Panc1 (cell line): ENCODE measurements around the gene PHF19. TPM values are rescaled to one million over a fixed set of nuclear protein-coding genes. Genes with fewer than 3 reads are reported as not detected.

Experiments
- ATAC-seq: fragments of 200-7000 bp; cut with Tn5 transposase; 2 replicates; pipeline ENCODE4 v1.9.1; 2020; ENCODE audit warnings: mild to moderate bottlenecking, moderate library complexity
- BruUV-seq: library from RNA; stranded (reverse); fragments of 400-500 nt; replicated peaks from 2 replicates; lab custom pipeline; 2021; lab: Mats Ljungman, UMichigan
- CTCF ChIA-PET: fragments of 300-600 bp; sonication (Branson Sonifier 250); formaldehyde crosslinking; loops from one replicate; lab custom pipeline; 2022; ENCODE audit warnings: antibody characterized with exemption; lab: Charles Lee
- POLR2A ChIA-PET: fragments of 300-600 bp; sonication (Branson Sonifier 250); formaldehyde crosslinking; loops from one replicate; lab custom pipeline; 2022; ENCODE audit warnings: antibody characterized with exemption; lab: Charles Lee
- DNase-seq: peaks from one replicate; pipeline ENCODE4 v3.0.0-alpha.2; 2010; ENCODE audit warnings: low read depth, low spot score
- H3K27ac ChIP-seq: 2 replicates; pipeline ENCODE4 v1.5.1; 2011; ENCODE audit warnings: mild to moderate bottlenecking, low read length, inconsistent platforms
- H3K27me3 ChIP-seq: fragments of 200-500 bp; sonication (Bioruptor generic); 2 replicates; pipeline ENCODE4 v1.6.0; 2014; ENCODE audit warnings: low read length, inconsistent platforms; ENCODE audit not compliant: control insufficient read depth, insufficient read depth
- H3K36me3 ChIP-seq: fragments of 200-500 bp; sonication (Bioruptor generic); 2 replicates; pipeline ENCODE4 v1.5.1; 2014; ENCODE audit warnings: inconsistent platforms, mild to moderate bottlenecking, low read length, moderate library complexity; ENCODE audit not compliant: control insufficient read depth, insufficient read depth
- H3K4me1 ChIP-seq: 2 replicates; pipeline ENCODE4 v1.5.1; 2011; ENCODE audit warnings: inconsistent platforms, mild to moderate bottlenecking, low read length, moderate library complexity; ENCODE audit not compliant: control insufficient read depth, insufficient read depth
- H3K4me3 ChIP-seq, 2 experiments: 2 replicates each; pipeline ENCODE4 v1.5.1; 2011 to 2012; ENCODE audit warnings: low read depth in 2 of 2, low read length in 2 of 2, mild to moderate bottlenecking in 2 of 2, inconsistent platforms in 1 of 2, moderate library complexity in 1 of 2
- H3K9me3 ChIP-seq: fragments of 200-500 bp; sonication (Bioruptor generic); 2 replicates; pipeline ENCODE4 v1.5.1; 2014; ENCODE audit warnings: low read depth, mild to moderate bottlenecking, inconsistent platforms, low read length, moderate library complexity; ENCODE audit not compliant: control insufficient read depth, insufficient read depth
- CTCF ChIP-seq: fragments of 450-650 bp; IDR thresholded peaks from 2 replicates; pipeline ENCODE4 v1.5.1; 2017; ENCODE audit warnings: mild to moderate bottlenecking
- POLR2AphosphoS5 ChIP-seq: IDR thresholded peaks from 2 replicates; pipeline ENCODE4 v1.6.1; 2012; ENCODE audit warnings: mild to moderate bottlenecking, low read depth, low read length, moderate library complexity
- REST ChIP-seq, 2 experiments: IDR thresholded peaks; 2 replicates each; pipeline ENCODE4 v1.6.1; 2011 to 2012; ENCODE audit warnings: low read depth in 2 of 2, control low read depth in 1 of 2, low read length in 1 of 2, mild to moderate bottlenecking in 1 of 2, moderate library complexity in 1 of 2; ENCODE audit not compliant: insufficient read depth in 1 of 2
- SIN3A ChIP-seq: IDR thresholded peaks from 2 replicates; pipeline ENCODE4 v1.6.1; 2012; ENCODE audit warnings: low read depth, mild to moderate bottlenecking, low read length, moderate library complexity, borderline replicate concordance; ENCODE audit not compliant: insufficient read depth
- TCF7L2 ChIP-seq: IDR thresholded peaks from 2 replicates; pipeline ENCODE4 v1.6.1; 2011; ENCODE audit warnings: mild to moderate bottlenecking, low read depth, low read length, inconsistent platforms
- in situ Hi-C: cut with HindIII; loops from 2 replicates; pipeline ENCODE4 v1.10.0; 2016; ENCODE audit warnings: low sequenced_read_pairs, low pct_unique_long_range_greater_than_20kb
- intact Hi-C: fragments of 100-400 bp; cut with micrococcal nuclease; formaldehyde crosslinking; loops from one replicate; pipeline ENCODE4 v1.10.0; 2022; ENCODE audit not compliant: unreplicated experiment
- total RNA-seq: library from RNA; stranded (reverse); gene quantifications from one replicate; pipeline ENCODE4 v1.2.1, GENCODE V29; 2021; ENCODE audit not compliant: unreplicated experiment

PHF19 gene
- total RNA-seq, 1 experiment from 2014 or later = 91.1 TPM

GRCh38 chr9:120852240-120853010 lies 24.6 kb downstream of the PHF19 start:
- Histone ChIP-seq H3K27me3 (no peaks in the 10 kb centered on the region), H3K4me3 (no peak overlapping the region), H3K4me1 (no peaks in the 10 kb centered on the region), H3K9me3 (no peaks in the 10 kb centered on the region), H3K36me3 (no peaks in the 10 kb centered on the region), H3K27ac (no peak overlapping the region)
- TF ChIP-seq POLR2AphosphoS5 (no peak), SIN3A (no peak), REST (IDR thresholded peaks at IDR 0.05; ENCODE audit: insufficient read depth in 1 of 2, low read depth in 2 of 2, low read length in 1 of 2) (no peak), CTCF (no peak), TCF7L2 (no peak)
- no peak for DNase-seq
- ATAC-seq = no peak; the same call in 1 of the 2 replicates
- ChIA-PET POLR2A (no interaction called here), CTCF (no interaction called here)
- no TSS peak for BruUV-seq
- in situ Hi-C loops = no loop called here
- intact Hi-C loops = no loop called here

- CTCF ChIA-PET = no interaction called here
- Histone ChIP-seq H3K4me1 (no peaks in the 10 kb centered on the region), H3K36me3 (no peaks in the 10 kb centered on the region), H3K27ac (no peak overlapping the region), H3K4me3 (no peak overlapping the region), H3K27me3 (no peaks in the 10 kb centered on the region), H3K9me3 (no peaks in the 10 kb centered on the region)
- no peak for ATAC-seq
- POLR2A ChIA-PET = no interaction called here
- DNase-seq = no peak
- in situ Hi-C loops (no loop called here), intact Hi-C loops (no loop called here)
- no TSS peak for BruUV-seq
- TF ChIP-seq CTCF (no peak), POLR2AphosphoS5 (no peak), REST (IDR thresholded peaks at IDR 0.05; ENCODE audit: insufficient read depth in 1 of 2, low read depth in 2 of 2, low read length in 1 of 2) (no peak), TCF7L2 (no peak), SIN3A (no peak)
Measured at GRCh38 chr9:120851449-120851848, 25.5 kb downstream of the PHF19 start.
